Skeletal muscle tissue (tissue), 5 donors: Measurements from ENCODE around the gene DIP2A. TPM values are rescaled to one million over a fixed set of nuclear protein-coding genes. Genes with fewer than 3 reads are reported as not detected.

ENCODE experiments used
- H3K27ac ChIP-seq: one replicate; pipeline ENCODE4 v1.7.0; 2013; ENCODE audit warnings: mild to moderate bottlenecking, low read depth, low read length, inconsistent platforms
- H3K27me3 ChIP-seq, 3 donors: one replicate each; pipeline ENCODE4 v1.7.0; 2013; ENCODE audit warnings: low read length in 3 of 3; ENCODE audit not compliant: control insufficient read depth in 3 of 3, insufficient read depth in 3 of 3
- H3K36me3 ChIP-seq, 3 donors: one replicate each; pipeline ENCODE4 v1.7.0; 2013; ENCODE audit warnings: low read length in 3 of 3; ENCODE audit not compliant: control insufficient read depth in 3 of 3, insufficient read depth in 3 of 3
- H3K4me1 ChIP-seq, 3 donors: one replicate each; pipeline ENCODE4 v1.7.0; 2013; ENCODE audit warnings: low read length in 3 of 3, mild to moderate bottlenecking in 3 of 3; ENCODE audit not compliant: control insufficient read depth in 3 of 3, insufficient read depth in 3 of 3
- H3K4me3 ChIP-seq, 3 donors: one replicate each; pipeline ENCODE4 v1.7.0; 2013; ENCODE audit warnings: low read length in 3 of 3
- H3K9ac ChIP-seq, 3 donors: one replicate each; pipeline ENCODE4 v1.7.0; 2013; ENCODE audit warnings: low read length in 3 of 3, mild to moderate bottlenecking in 3 of 3, moderate library complexity in 2 of 3, low read depth in 1 of 3
- H3K9me3 ChIP-seq, 3 donors: one replicate each; pipeline ENCODE4 v1.7.0; 2013; ENCODE audit warnings: low read length in 3 of 3; ENCODE audit not compliant: control insufficient read depth in 3 of 3
- small RNA-seq: library from RNA; depleted of rRNA; stranded (forward); fragments of <200 nt; gene quantifications from one replicate; pipeline ENCODE3, GENCODE V24; 2014
- total RNA-seq: library from RNA; depleted of rRNA; stranded (reverse); fragments of >200 nt; gene quantifications from one replicate; pipeline ENCODE4 v1.2.3, GENCODE V29; 2014
- donor health status: Osteomylitis.

The DIP2A gene
- total RNA-seq, 1 donor from 2014 or later = 23.5 TPM

DNA sequence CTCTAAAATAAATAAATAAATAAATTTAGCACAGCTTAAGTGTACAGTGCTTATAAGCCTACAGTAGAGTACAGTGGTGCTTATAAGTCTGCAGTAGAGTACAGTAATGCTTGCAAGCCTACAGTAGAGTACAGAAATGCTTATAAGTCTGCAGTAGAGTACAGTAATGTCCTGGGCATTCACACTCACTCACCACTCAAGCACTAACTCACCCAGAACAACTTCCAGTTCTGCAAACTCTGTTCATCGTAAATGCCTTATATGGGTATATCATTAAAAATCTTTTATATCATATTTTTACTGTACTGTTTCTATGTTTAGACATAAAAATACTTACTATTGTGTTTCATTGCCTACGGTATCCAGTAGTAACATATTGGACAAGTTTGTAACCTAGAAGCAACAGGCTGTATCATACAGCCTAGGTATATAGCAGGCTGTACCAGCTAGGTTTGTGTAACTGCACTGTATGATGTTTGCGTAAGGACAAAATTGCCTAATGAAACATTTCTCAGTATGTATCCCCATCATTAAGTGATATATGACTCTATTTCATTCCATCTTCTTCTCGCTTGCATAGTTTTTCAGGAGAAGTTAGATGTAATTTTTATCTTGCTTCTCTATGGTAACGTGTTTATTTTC is 160.2 kb downstream of the DIP2A start:
- Histone ChIP-seq H3K27ac (no peak overlapping the region), H3K9ac (no peak overlapping the region), H3K4me3 (no peak overlapping the region), H3K4me1 (no peaks in the 10 kb centered on the region), H3K9me3 (no peaks in the 10 kb centered on the region), H3K27me3 (peaks cover 0 to 10% (median 5%) of the 10 kb centered on the region in 3 donors), H3K36me3 (no peaks in the 10 kb centered on the region)

Small RNAs within 50 kb of the gene (small RNA-seq; reads per million reads assigned to genes)
- not detected for gene RNU6-396P

Other genes with a start within 250 kb of the DIP2A start
- gene LSS, start 230.1 kb upstream of the DIP2A start, total RNA-seq = 14.1 TPM
- 237 TPM for gene MCM3AP, start 173.3 kb upstream of the DIP2A start, total RNA-seq
- gene YBEY, start 172.5 kb upstream of the DIP2A start, total RNA-seq = 32.9 TPM
- 3.1 TPM for gene C21orf58, start 135.0 kb upstream of the DIP2A start, total RNA-seq
- gene PCNT, start 134.7 kb upstream of the DIP2A start, total RNA-seq = 42.8 TPM
- gene S100B, start 146.2 kb downstream of the DIP2A start, total RNA-seq = 25.6 TPM
- 96.6 TPM for gene PRMT2, start 176.8 kb downstream of the DIP2A start, total RNA-seq